ENCODE results near the gene MEF2D. TPM values are rescaled to one million over a fixed set of nuclear protein-coding genes. Genes with fewer than 3 reads are reported as not detected.

Gene MEF2D
- total RNA-seq, 2 experiments from 2014 or later: 25.7 to 27.8 TPM

GRCh38 chr1:156490401-156491032 is 10.1 kb downstream of the MEF2D start:
- Mint-ChIP-seq H3K9me3 (no peaks in the 10 kb centered on the region), H3K36me3 (peaks cover 20% of the 10 kb centered on the region)

DNA sequence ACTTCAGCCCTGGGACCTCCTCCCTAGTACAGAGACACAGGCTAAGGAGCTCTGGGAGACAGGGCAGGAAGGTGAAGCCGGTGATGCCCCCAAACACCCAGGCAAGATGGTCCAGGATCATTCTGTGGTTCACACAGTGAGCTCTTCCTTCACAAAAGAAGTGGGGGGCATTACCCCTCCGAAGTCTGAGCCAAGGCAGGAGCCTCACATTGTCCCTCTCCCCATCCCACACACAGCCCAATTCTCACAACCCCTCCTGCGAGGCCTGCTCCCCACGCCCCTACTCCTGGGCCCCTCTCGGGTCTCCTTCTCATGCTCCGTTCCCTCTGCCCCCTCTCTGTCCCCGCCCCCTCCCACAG is 10.7 kb downstream of the MEF2D start:
- no peaks in the 10 kb centered on the region for H3K9me3 Mint-ChIP-seq
- peak overlapping the region; percentile 76 for H3K27ac Mint-ChIP-seq

More at GRCh38 chr1:156490401-156491032, 10.1 kb downstream of the MEF2D start:
- no peak for DNase-seq
- Mint-ChIP-seq H3K27me3 (no peaks in the 10 kb centered on the region), H3K27ac (peak overlapping the region; percentile 76), H3K4me1 (peaks cover 90% of the 10 kb centered on the region), H3K4me3 (peak overlapping the region; percentile 64)

DNA sequence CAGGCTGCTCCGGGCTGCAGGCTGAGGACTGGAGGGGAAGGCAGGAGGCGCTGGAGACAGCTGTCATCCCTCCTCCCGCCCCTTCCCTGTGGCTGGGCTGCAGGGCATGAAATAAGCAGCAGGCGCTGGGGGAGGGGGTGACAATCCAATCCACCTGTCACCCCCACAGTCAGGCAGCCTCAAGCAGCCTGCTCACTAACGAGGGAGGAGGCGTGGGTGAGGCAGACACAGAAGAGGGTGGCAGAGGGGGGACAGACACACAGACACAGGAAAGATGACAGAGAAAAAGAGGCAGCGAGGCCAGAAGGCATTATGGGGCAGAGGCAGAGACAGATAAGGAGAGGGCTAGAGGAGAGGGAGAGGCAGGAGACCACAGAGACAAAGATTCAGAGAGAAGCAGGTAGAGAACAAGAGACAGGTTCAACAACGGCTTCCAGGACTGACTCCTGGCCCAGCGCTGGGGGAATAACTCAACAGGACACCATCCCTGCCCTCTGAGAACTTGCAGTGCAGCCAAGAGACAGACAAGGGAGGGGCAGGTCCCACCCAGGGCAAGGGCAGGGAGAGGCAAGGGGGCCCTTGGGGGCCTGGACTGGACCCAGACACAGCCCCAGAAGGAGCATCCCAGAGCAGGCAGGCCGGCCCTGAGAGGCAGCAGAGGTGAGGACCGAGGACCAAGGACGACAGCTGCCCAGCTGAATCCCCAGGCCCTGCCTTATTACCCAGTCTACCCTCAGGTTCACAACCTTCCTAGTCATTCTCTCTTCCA is 11.2 kb downstream of the MEF2D start:
- H3K4me1 Mint-ChIP-seq: peaks cover 81% of the 10 kb centered on the region
- H3K36me3 Mint-ChIP-seq: peaks cover 14% of the 10 kb centered on the region
- H3K27me3 Mint-ChIP-seq: no peaks in the 10 kb centered on the region

More for the DNA sequence above, 10.7 kb downstream of the MEF2D start:
- Mint-ChIP-seq H3K4me1 (peaks cover 85% of the 10 kb centered on the region), H3K36me3 (peaks cover 16% of the 10 kb centered on the region), H3K27me3 (no peaks in the 10 kb centered on the region), H3K4me3 (peak overlapping the region; percentile 64)
- DNase-seq: no peak

DNA sequence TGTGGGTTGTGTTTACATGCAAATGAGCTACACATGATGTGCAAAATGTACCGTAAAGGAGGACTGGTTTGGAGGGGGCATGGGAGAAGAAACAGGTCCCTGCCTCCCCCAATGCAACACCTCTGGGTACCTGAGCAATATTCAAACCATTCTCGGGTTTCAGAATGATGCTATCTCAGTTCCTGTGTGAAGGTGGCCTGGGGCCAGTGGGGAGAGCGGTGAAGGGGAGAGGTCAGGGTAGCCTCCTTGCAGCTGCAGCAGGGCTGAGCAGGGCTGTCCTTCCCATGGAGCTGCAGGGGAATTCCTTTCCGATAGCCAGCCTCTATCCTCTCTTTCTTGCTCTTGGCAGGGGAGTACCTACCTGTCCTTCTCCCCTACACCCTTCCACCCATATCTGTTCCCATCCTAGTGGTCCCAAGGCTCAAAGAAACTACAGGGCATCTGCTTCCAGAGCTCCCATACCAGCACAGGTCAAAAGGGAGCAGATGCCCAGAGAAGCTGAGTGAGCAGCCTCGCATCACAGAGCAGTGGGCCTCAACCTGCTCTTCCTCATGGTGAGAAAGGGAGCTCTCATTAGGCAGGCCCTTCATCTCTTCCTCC is 11.9 kb downstream of the MEF2D start:
- Mint-ChIP-seq H3K9me3 (no peaks in the 10 kb centered on the region), H3K4me3 (peak overlapping the region; percentile 58), H3K27ac (peak overlapping the region; percentile 76), H3K27me3 (no peaks in the 10 kb centered on the region), H3K36me3 (peaks cover 11% of the 10 kb centered on the region), H3K4me1 (peaks cover 78% of the 10 kb centered on the region)
- DNase-seq: peak; percentile 59

More for the DNA sequence above, 11.2 kb downstream of the MEF2D start:
- Mint-ChIP-seq H3K9me3 (no peaks in the 10 kb centered on the region), H3K27ac (peak overlapping the region; percentile 76), H3K4me3 (peak overlapping the region; percentile 58)
- DNase-seq: peak; percentile 58

DNA sequence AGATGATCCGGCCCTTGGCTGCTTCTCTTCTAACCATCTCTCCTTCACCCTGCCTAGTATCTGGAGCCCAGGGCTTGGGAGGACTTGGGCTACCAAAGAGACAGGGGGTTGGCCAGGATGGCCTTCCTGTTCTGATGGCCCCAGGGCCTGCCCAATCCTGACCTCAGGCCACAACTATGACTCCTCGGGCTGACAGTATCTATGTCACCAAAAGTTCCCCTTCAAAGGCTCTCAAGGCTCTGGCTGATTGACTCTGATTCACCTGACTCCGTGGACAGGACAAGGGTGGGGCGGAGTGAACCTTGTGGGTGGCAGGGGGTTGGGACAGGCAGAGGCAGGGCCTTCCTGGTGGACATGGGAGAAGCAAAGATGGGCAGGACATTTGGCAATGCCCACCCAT is 12.7 kb downstream of the MEF2D start:
- H3K36me3 Mint-ChIP-seq: peaks cover 13% of the 10 kb centered on the region
- no peaks in the 10 kb centered on the region for H3K9me3 Mint-ChIP-seq
- peak overlapping the region; percentile 76 for H3K27ac Mint-ChIP-seq
- peak; percentile 41 for DNase-seq
- no peaks in the 10 kb centered on the region for H3K27me3 Mint-ChIP-seq
- H3K4me1 Mint-ChIP-seq: peaks cover 74% of the 10 kb centered on the region
- no peak overlapping the region for H3K4me3 Mint-ChIP-seq

GRCh38 chr1:156486421-156487344 is 13.9 kb downstream of the MEF2D start:
- H3K27ac Mint-ChIP-seq: peak overlapping the region; percentile 76
- no peaks in the 10 kb centered on the region for H3K27me3 Mint-ChIP-seq
- peaks cover 74% of the 10 kb centered on the region for H3K4me1 Mint-ChIP-seq
- peaks cover 11% of the 10 kb centered on the region for H3K36me3 Mint-ChIP-seq
- H3K4me3 Mint-ChIP-seq: no peak overlapping the region
- no peak for DNase-seq
- H3K9me3 Mint-ChIP-seq: no peaks in the 10 kb centered on the region

DNA sequence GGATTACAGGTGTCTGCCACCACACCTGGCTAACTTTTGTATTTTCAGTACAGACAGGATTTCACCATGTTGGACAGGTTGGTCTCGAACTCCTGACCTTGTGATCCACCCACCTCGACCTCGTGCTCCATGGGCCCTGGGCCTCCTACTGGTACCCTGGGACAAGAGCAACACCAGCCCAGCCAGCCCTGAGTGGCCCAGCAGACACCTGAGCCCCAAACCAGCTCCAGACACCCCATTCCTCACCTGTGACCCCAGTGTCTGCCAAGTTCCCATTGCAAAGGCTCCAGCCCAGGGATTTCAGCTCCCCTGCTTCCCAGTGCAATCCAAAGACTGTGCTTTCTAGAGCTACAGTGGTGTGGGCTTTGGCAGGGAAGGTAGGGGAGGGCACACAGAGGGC is 14.6 kb downstream of the MEF2D start:
- Mint-ChIP-seq H3K4me3 (no peak overlapping the region), H3K36me3 (peaks cover 15% of the 10 kb centered on the region), H3K4me1 (peaks cover 74% of the 10 kb centered on the region), H3K27me3 (no peaks in the 10 kb centered on the region), H3K9me3 (no peaks in the 10 kb centered on the region), H3K27ac (peak overlapping the region; percentile 12)
- DNase-seq: no peak

DNA sequence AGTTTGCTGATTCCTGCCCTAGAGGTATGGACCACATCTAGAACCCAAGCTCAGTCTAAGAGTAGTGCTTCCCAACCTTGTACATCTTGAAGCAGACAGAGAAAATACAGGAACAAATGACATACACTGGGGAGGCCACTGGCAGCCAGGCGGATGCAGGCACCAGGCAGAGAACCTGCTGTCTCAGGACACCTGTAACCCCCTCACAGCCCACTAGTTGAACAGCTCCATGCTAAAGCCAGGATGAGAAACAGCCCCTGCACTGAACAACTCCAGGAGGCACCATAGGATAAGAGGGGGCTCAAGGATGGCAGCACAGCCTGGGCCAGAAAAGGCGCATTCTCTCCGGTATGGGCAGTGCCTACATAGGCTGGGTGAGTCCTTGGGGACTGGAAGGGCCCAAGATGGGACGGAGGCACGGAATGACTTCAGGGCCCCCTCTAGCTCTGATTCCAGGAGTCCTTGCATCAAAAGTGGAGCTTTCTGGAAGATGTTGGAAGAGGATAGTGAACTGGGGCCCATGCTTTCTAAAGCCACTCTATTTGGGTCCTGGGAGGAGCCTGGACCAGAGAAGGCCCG is 16.0 kb downstream of the MEF2D start:
- no peaks in the 10 kb centered on the region for H3K9me3 Mint-ChIP-seq

DNA sequence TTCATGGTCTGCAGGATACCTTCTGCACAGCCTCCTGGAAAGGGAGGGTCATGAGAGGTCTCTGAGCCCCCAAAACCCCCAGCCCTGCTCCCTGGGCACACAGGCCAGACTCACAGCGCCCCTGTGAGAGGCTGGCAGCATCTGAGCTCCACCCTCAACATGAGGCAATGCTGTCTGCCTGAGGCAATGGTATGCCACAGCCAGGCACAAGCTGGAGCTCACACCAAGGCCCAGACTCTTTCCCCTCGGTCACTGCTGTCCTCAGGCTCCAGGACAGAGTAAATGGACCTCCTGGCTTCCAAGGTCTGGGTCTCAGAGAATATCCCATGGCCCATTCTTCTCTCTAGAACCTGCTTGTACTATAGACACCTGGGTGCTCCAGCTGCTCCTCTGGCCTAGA is 17.2 kb downstream of the MEF2D start:
- no peaks in the 10 kb centered on the region for H3K27me3 Mint-ChIP-seq
- H3K9me3 Mint-ChIP-seq: no peaks in the 10 kb centered on the region
- H3K4me3 Mint-ChIP-seq: no peak overlapping the region
- H3K4me1 Mint-ChIP-seq: peaks cover 57% of the 10 kb centered on the region
- H3K27ac Mint-ChIP-seq: no peak overlapping the region
- no peak for DNase-seq
- H3K36me3 Mint-ChIP-seq: peaks cover 34% of the 10 kb centered on the region

More for the DNA sequence above, 16.0 kb downstream of the MEF2D start:
- Mint-ChIP-seq H3K27ac (no peak overlapping the region), H3K36me3 (peaks cover 26% of the 10 kb centered on the region), H3K27me3 (no peaks in the 10 kb centered on the region), H3K4me1 (peaks cover 69% of the 10 kb centered on the region), H3K4me3 (no peak overlapping the region)
- DNase-seq: no peak

- peaks cover 34% of the 10 kb centered on the region for H3K36me3 Mint-ChIP-seq
- H3K9me3 Mint-ChIP-seq: no peaks in the 10 kb centered on the region
- peaks cover 51% of the 10 kb centered on the region for H3K4me1 Mint-ChIP-seq
- DNase-seq: no peak
- H3K27ac Mint-ChIP-seq: no peak overlapping the region
- H3K4me3 Mint-ChIP-seq: no peak overlapping the region
- H3K27me3 Mint-ChIP-seq: no peaks in the 10 kb centered on the region
Measured at GRCh38 chr1:156482276-156482675, 18.3 kb downstream of the MEF2D start.

DNA sequence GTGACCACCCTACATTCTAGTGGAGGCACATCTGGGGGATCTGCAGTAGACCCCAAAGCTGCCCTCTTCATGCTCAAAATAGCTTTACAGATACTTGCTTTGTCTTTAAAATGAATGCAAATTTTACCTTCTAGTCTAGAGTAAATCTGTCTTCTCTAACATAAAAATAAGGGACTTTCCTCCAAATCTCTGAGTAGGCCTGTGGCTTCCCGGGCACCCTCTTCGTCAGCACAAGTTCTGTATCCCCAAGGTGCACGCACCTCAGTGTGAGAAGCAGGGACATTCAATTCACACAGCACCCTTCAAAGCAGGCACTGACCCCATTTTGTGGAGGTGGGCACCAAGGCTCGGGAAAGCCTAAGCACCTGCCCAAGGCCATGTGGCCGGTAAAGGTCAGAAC is 19.0 kb downstream of the MEF2D start:
- H3K9me3 Mint-ChIP-seq: no peaks in the 10 kb centered on the region
- peak; percentile 37 for DNase-seq
- H3K27ac Mint-ChIP-seq: peak overlapping the region; percentile 69
- peaks cover 52% of the 10 kb centered on the region for H3K4me1 Mint-ChIP-seq
- no peaks in the 10 kb centered on the region for H3K27me3 Mint-ChIP-seq
- peaks cover 33% of the 10 kb centered on the region for H3K36me3 Mint-ChIP-seq
- H3K4me3 Mint-ChIP-seq: peak overlapping the region; percentile 8

DNA sequence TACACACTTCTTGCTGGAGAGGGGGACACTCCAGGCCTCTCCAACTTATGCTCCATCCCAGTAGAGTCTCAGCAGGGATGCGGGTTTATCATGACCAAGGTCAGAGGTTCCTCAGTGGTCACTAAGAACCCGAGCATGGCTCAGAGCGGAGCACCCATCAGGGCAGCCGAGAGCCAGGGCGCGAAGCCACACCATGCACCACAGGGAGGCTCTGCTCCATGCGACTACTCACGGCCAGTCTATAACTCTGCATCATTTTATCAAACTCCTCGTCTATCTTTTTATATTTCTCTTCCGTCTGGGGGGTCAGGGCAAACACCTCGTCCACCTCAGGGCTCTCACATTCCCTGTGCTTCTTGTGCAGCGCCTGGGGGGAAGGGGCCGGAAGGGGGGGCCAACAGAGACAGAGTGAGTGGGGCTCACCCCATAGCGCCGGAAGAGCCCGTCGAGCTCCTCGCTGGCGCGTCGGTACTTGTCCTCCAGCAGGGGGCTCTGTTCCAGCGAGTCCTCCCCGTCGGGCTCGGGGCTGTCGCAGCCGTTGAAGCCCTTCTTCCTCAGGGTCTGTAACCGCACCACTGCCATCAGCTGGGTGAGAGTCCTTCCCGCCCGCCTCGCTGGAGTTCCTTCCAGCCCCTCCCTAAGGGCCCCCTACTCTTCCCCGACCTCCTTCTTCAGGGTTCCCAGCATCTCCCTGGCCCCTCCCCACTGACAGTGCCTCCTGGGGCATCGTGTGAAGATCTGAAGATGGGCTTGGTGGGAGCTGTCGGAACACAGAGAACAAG is 20.0 kb downstream of the MEF2D start:
- peaks cover 50% of the 10 kb centered on the region for H3K4me1 Mint-ChIP-seq
- H3K27me3 Mint-ChIP-seq: no peaks in the 10 kb centered on the region
- peak; percentile 79 for DNase-seq
- peaks cover 28% of the 10 kb centered on the region for H3K36me3 Mint-ChIP-seq
- no peaks in the 10 kb centered on the region for H3K9me3 Mint-ChIP-seq
- peak overlapping the region; percentile 69 for H3K27ac Mint-ChIP-seq
- H3K4me3 Mint-ChIP-seq: peak overlapping the region; percentile 42

GRCh38 chr1:156480016-156480370 is 20.6 kb downstream of the MEF2D start:
- Mint-ChIP-seq H3K27me3 (no peaks in the 10 kb centered on the region), H3K4me1 (peaks cover 50% of the 10 kb centered on the region), H3K4me3 (no peak overlapping the region), H3K9me3 (no peaks in the 10 kb centered on the region), H3K27ac (no peak overlapping the region), H3K36me3 (peaks cover 28% of the 10 kb centered on the region)
- DNase-seq: no peak
